Sigmoid colon (tissue), 4 donors: ENCODE measurements around the gene PREX1.

Source experiments
- CTCF ChIP-seq, 4 experiments: fragments of 450-650 bp in 3 of 4; fragments of 200-600 bp in 1 of 4; IDR thresholded peaks; one replicate each; pipeline ENCODE4 v1.5.1; 2016 to 2019; ENCODE audit warnings: antibody characterized with exemption in 4 of 4, mild to moderate bottlenecking in 3 of 4, moderate library complexity in 2 of 4
- POLR2A ChIP-seq, 2 donors: fragments of 450-650 bp; IDR thresholded peaks; one replicate each; pipeline ENCODE4 v1.6.1; 2016; ENCODE audit warnings: antibody characterized with exemption in 2 of 2, mild to moderate bottlenecking in 2 of 2, moderate library complexity in 2 of 2
- POLR2AphosphoS5 ChIP-seq, 4 donors: sonication (generic); formaldehyde crosslinking; IDR thresholded peaks; one replicate each; pipeline ENCODE4 v1.6.1; 2017; ENCODE audit warnings: antibody characterized with exemption in 4 of 4

DNA sequence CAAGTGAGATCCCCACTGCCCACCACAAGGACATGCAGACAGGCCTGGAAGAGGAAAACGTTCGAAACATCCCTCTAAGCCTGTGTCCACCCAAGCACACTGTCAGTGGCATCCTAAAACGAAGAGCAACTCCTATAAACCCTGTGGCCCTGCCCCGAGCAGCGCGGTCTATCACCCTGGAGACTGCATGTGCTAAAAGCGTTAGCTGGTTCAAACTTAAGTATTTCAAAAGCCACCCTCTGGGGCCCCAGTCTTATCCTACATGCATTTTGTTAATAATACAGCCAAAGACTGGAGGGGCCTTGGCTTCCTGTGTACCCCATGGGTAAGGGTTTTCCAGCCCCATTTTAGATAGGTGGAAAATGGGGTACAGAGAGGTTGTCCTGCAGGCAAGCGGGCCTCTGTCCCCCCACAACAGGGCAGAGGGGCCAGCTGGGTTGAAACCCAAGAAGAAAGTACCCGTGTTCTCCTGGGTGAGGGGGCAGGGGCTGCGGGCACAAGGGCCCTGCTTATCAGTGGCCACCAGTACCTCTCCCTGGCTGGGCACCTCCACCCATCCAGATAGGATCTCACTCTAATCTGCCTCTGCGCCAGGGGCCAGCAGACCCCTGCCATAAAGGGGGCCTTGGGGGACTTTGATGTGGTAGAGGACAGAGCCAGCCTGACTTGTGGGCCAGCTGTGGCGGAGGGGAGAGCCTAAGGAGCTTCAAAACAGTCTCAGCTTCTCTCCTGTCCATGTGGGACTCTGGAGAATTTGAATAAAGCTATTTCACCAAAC, 28.3 kb downstream of the PREX1 start:
- TF ChIP-seq CTCF (IDR thresholded peaks at IDR 0.05) (no peak), POLR2AphosphoS5 (IDR thresholded peaks at IDR 0.05) (no peak), POLR2A (IDR thresholded peaks at IDR 0.05) (no peak)
